Suppressor macrophage treated with lipopolysaccharide for 4 hours (primary cell): ENCODE measurements around the gene JMJD7.

Source experiments
- DNase-seq: peaks from one replicate; pipeline ENCODE4 v3.0.0-alpha.2; 2020

Gene JMJD7

GRCh38 chr15:41848631-41849030 is 20.7 kb downstream of the JMJD7 start:
- no peak for DNase-seq

- DNase-seq, result no peak
Observed at GRCh38 chr15:41849204-41849603, 21.3 kb downstream of the JMJD7 start.

GRCh38 chr15:41849861-41850260 is 22.0 kb downstream of the JMJD7 start:
- no peak for DNase-seq

- no peak for DNase-seq
Observed at GRCh38 chr15:41850482-41851166, 22.7 kb downstream of the JMJD7 start.

- no peak for DNase-seq
Observed at GRCh38 chr15:41851167-41851523, 23.3 kb downstream of the JMJD7 start.

- no peak for DNase-seq
Observed at GRCh38 chr15:41851755-41852370, 24.0 kb downstream of the JMJD7 start.

GRCh38 chr15:41852736-41853590 is 25.1 kb downstream of the JMJD7 start:
- no peak for DNase-seq

- DNase-seq, result no peak
Observed at GRCh38 chr15:41853831-41854230, 25.9 kb downstream of the JMJD7 start.

GRCh38 chr15:41854443-41854842 is 26.6 kb downstream of the JMJD7 start:
- DNase-seq, result no peak

- DNase-seq, result no peak
Observed at GRCh38 chr15:41855261-41855961, 27.5 kb downstream of the JMJD7 start.

GRCh38 chr15:41856262-41856661 is 28.4 kb downstream of the JMJD7 start:
- DNase-seq, result no peak

GRCh38 chr15:41856716-41857115 is 28.8 kb downstream of the JMJD7 start:
- DNase-seq, result no peak

- no peak for DNase-seq
Observed at GRCh38 chr15:41857316-41857715, 29.4 kb downstream of the JMJD7 start.

- no peak for DNase-seq
Observed at GRCh38 chr15:41858756-41859155, 30.9 kb downstream of the JMJD7 start.

- peak; percentile 36 for DNase-seq
Observed at GRCh38 chr15:41860049-41860828, 32.3 kb downstream of the JMJD7 start.

- DNase-seq, result no peak
Observed at GRCh38 chr15:41861736-41862356, 34.0 kb downstream of the JMJD7 start.

GRCh38 chr15:41862515-41863116 is 34.7 kb downstream of the JMJD7 start:
- DNase-seq, result no peak

- DNase-seq, result no peak
Observed at GRCh38 chr15:41865490-41866055, 37.7 kb downstream of the JMJD7 start.

GRCh38 chr15:41866263-41866703 is 38.4 kb downstream of the JMJD7 start:
- DNase-seq, result no peak

GRCh38 chr15:41866872-41867579 is 39.1 kb downstream of the JMJD7 start:
- no peak for DNase-seq
